SK-N-SH (cell line): Measurements from ENCODE around the gene TSPAN32.

Source experiments
- EP300 ChIP-seq, 2 experiments: IDR thresholded peaks; 2 replicates each; pipeline versions ENCODE4 v1.4.0 to v1.6.1; 2012; ENCODE audit warnings: borderline replicate concordance in 1 of 2, low read depth in 1 of 2, low read length in 1 of 2
- MEF2A ChIP-seq: IDR thresholded peaks from 2 replicates; pipeline ENCODE4 v1.4.0; 2012; ENCODE audit warnings: low read depth, borderline replicate concordance
- POLR2AphosphoS5 ChIP-seq: IDR thresholded peaks from 2 replicates; pipeline ENCODE4 v1.6.1; 2012; ENCODE audit warnings: low read depth, low read length
- REST ChIP-seq: IDR thresholded peaks from 2 replicates; pipeline ENCODE4 v1.6.1; 2012; ENCODE audit warnings: mild to moderate bottlenecking, low read depth, low read length, moderate library complexity
- SIN3A ChIP-seq: IDR thresholded peaks from 2 replicates; pipeline ENCODE4 v1.6.1; 2012; ENCODE audit warnings: low read depth, mild to moderate bottlenecking, low read length, moderate library complexity, borderline replicate concordance
- SMC3 ChIP-seq: IDR thresholded peaks from 2 replicates; pipeline ENCODE4 v1.6.1; 2012; ENCODE audit warnings: low read depth, low read length, improper control_type of control experiment
- TCF12 ChIP-seq: IDR thresholded peaks from 2 replicates; pipeline ENCODE4 v1.4.0; 2012
- TF ChIP-seq, protein P1 (sequence below): fragments of 200-600 bp; sonication (generic); IDR thresholded peaks from 2 replicates; pipeline ENCODE4 v1.6.1; 2017; ENCODE audit warnings: antibody characterized with exemption, mild to moderate bottlenecking, moderate library complexity
- TF ChIP-seq, protein P2 (sequence below): IDR thresholded peaks from 2 replicates; pipeline ENCODE4 v1.4.0; 2012; ENCODE audit warnings: low read depth
- TF ChIP-seq, protein P3 (sequence below): fragments of 150-350 bp; IDR thresholded peaks from 2 replicates; pipeline ENCODE4 v1.6.1; 2017; ENCODE audit warnings: antibody characterized with exemption, low read length, low read depth, borderline replicate concordance

- TF ChIP-seq SIN3A = no peak
- no peak for TF ChIP-seq EP300 (IDR thresholded peaks at IDR 0.05; ENCODE audit: borderline replicate concordance in 1 of 2, low read depth in 1 of 2, low read length in 1 of 2)
- TF ChIP-seq REST = no peak
- no peak for TF ChIP-seq POLR2AphosphoS5
- TF ChIP-seq, protein P1, sequence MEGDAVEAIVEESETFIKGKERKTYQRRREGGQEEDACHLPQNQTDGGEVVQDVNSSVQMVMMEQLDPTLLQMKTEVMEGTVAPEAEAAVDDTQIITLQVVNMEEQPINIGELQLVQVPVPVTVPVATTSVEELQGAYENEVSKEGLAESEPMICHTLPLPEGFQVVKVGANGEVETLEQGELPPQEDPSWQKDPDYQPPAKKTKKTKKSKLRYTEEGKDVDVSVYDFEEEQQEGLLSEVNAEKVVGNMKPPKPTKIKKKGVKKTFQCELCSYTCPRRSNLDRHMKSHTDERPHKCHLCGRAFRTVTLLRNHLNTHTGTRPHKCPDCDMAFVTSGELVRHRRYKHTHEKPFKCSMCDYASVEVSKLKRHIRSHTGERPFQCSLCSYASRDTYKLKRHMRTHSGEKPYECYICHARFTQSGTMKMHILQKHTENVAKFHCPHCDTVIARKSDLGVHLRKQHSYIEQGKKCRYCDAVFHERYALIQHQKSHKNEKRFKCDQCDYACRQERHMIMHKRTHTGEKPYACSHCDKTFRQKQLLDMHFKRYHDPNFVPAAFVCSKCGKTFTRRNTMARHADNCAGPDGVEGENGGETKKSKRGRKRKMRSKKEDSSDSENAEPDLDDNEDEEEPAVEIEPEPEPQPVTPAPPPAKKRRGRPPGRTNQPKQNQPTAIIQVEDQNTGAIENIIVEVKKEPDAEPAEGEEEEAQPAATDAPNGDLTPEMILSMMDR = no peak
- no peak for TF ChIP-seq SMC3
- TF ChIP-seq, protein P2, sequence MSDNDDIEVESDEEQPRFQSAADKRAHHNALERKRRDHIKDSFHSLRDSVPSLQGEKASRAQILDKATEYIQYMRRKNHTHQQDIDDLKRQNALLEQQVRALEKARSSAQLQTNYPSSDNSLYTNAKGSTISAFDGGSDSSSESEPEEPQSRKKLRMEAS = no peak
- no peak for TF ChIP-seq TCF12
- TF ChIP-seq, protein P3, sequence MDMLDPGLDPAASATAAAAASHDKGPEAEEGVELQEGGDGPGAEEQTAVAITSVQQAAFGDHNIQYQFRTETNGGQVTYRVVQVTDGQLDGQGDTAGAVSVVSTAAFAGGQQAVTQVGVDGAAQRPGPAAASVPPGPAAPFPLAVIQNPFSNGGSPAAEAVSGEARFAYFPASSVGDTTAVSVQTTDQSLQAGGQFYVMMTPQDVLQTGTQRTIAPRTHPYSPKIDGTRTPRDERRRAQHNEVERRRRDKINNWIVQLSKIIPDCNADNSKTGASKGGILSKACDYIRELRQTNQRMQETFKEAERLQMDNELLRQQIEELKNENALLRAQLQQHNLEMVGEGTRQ = no peak
- no peak for TF ChIP-seq MEF2A
These were observed 43.0 kb upstream of the TSPAN32 start for GRCh38 chr11:2258501-2259465.
